ENCODE data around the gene EMP3. TPM values are rescaled to one million over a fixed set of nuclear protein-coding genes. Genes with fewer than 3 reads are reported as not detected.

EMP3 gene
- total and polyA plus RNA-seq, 2 of the 13 experiments (the other 11 are each of a cell fraction or from before 2014, with no cell fraction given), result 2.2 to 7.8 TPM

GRCh38 chr19:48319647-48320541 lies 5.5 kb upstream of the EMP3 start (continued):
- TF ChIP-seq KLF12 (CRISPR knock-in tag; IDR thresholded peaks at IDR 0.05; ENCODE audit: borderline replicate concordance) (peak; percentile 54; the same call in 1 of the 2 replicates), ZNF280D (CRISPR knock-in tag; IDR thresholded peaks at IDR 0.05) (no peak), LCORL (IDR thresholded peaks at IDR 0.05) (no peak), LCORL (CRISPR knock-in tag; IDR thresholded peaks at IDR 0.05) (0 out of 2 replicates have a peak, but pooled peaks have one; percentile 30), SOX6 (IDR thresholded peaks at IDR 0.05) (no peak), SOX6 (CRISPR knock-in tag; IDR thresholded peaks at IDR 0.05) (peak; percentile 33), JUN (CRISPR knock-in tag; IDR thresholded peaks at IDR 0.05) (no peak), KDM6A (CRISPR knock-in tag; IDR thresholded peaks at IDR 0.05; ENCODE audit: low read depth) (no peak), ZNF710 (CRISPR knock-in tag; IDR thresholded peaks at IDR 0.05; ENCODE audit: borderline replicate concordance) (0 out of 2 replicates have a peak, but pooled peaks have one; percentile 20), ZNF432 (CRISPR knock-in tag; IDR thresholded peaks at IDR 0.05; ENCODE audit: borderline replicate concordance) (no peak), SCMH1 (CRISPR knock-in tag; IDR thresholded peaks at IDR 0.05; ENCODE audit: borderline replicate concordance) (no peak), FOSL2 (CRISPR knock-in tag; IDR thresholded peaks at IDR 0.05) (peak; percentile 19; the same call in 1 of the 2 replicates), THAP8 (CRISPR knock-in tag; IDR thresholded peaks at IDR 0.05; ENCODE audit: borderline replicate concordance) (no peak), DRAP1 (CRISPR knock-in tag; IDR thresholded peaks at IDR 0.05) (no peak), SRF (IDR thresholded peaks at IDR 0.05; ENCODE audit: low read depth, low read length) (no peak), ZGPAT (CRISPR knock-in tag; IDR thresholded peaks at IDR 0.05) (no peak), RBM22 (optimal IDR thresholded peaks at IDR 0.05; ENCODE audit: low read length) (no peak), SMAD9 (CRISPR knock-in tag; IDR thresholded peaks at IDR 0.05) (no peak), HIVEP1 (CRISPR knock-in tag; IDR thresholded peaks at IDR 0.05) (0 out of 2 replicates have a peak, but pooled peaks have one; percentile 59)
